ENCODE results near the gene COL8A1.
"Not testable (repeated sequence)": the region's sequence is repeated elsewhere in the genome, so short reads cannot be mapped to it uniquely, and the experiment has no call there.

COL8A1 gene

DNA sequence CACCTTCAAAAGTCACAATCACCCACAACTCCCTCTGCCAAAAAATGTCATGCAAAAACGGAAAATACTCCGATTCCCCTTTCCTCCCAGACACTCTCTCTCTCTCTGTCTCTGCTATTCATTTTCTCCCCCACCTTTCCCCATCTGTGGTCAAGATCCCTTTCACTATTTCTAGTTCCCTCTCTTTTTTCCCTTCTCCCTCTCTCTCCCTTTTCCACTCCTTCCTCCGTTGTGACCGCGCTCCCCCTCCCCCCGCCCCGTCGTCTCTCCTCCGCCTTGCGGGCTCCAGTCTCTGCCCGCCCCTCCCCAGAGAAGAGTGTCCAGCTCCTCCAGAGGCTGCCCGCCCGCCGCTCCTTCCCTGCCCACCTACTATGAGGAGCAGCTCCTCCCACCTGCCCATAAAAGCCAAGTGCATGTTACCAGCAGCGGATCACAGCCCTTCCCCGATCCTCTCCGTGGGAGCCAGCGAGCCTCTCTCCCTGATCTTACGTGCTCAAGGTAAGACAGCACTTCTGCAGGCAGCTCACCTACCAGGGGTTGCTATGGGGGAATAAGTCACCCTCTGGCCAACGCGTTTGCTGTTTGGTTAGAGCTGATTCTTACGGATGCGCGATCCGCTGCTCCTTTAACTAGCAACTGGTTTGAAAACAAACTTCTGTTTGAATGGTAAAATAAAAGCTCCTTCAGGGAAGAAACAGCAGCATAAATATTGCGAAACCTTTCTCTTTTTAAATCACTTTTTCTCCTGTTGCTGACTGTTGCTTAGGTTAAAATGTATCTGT is at the start of gene COL8A1:
COL8A1 (plus strand) TSS at position 428 of the 782 bp plus-strand sequence. CDS start 152,089 bp downstream, outside the sequence.
- Mint-ChIP-seq H3K27me3 (peaks cover 46 to 57% of the 10 kb centered on the region in 2 donors), H3K36me3 (no peaks in the 10 kb centered on the region), H3K9me3 (peaks cover 0 to 2% of the 10 kb centered on the region in 2 donors), H3K4me1 (peaks cover 11 to 15% of the 10 kb centered on the region in 2 donors), H3K27ac (no peak within 1 kb of the TSS), H3K4me3 (peak within 1 kb of the TSS; percentile 0 to 21)
- no peak for ATAC-seq (replicated peaks)
- no peak for DNase-seq

DNA sequence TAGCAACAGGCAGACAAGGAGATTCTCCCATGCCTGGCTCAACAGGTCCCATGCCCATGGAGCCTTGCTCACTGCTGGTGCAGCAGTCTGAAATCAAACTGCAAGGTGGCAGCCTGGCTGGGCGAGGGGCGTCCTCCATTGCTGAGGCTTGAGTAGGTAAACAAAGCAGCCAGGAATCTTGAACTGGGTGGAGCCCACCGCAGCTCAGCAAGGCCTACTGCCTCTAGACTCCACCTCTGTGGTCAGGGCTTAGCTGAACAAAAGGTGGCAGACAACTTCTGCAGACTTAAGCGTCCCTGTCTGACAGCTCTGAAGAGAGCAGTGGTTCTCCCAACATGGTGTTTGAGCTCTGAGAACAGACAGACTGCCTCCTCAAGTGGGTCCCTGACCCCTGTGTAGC is 49.2 kb upstream of the COL8A1 start:
- not testable (repeated sequence) for H3K36me3 Mint-ChIP-seq; H3K9me3 Mint-ChIP-seq; H3K27me3 Mint-ChIP-seq; H3K4me1 Mint-ChIP-seq; H3K27ac Mint-ChIP-seq; ATAC-seq (replicated peaks); H3K4me3 Mint-ChIP-seq; DNase-seq

DNA sequence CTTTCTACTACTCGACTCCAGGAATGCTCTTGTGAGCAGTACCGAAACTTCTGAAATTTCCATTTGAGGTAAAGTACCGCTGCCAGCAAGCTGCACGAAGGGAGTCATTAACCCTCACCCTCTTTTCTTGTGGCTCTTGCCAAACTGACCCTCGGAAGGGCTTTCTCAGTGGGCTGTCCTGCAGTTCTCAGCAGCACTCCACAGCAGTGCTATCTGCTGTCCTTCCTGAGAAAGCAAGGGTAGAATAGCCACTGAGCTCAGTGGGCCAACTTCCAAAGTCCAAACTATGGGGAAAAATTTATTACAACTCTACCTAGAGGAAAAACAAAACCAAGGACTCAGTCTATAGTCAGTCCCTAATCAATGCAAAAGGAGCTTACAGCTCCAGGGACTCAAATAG is 38.5 kb upstream of the COL8A1 start:
- Mint-ChIP-seq H3K9me3 (no peaks in the 10 kb centered on the region), H3K4me3 (no peak overlapping the region), H3K27ac (no peak overlapping the region), H3K36me3 (no peaks in the 10 kb centered on the region), H3K4me1 (no peaks in the 10 kb centered on the region), H3K27me3 (no peaks in the 10 kb centered on the region)
- ATAC-seq (replicated peaks) (no peak), DNase-seq (no peak)

DNA sequence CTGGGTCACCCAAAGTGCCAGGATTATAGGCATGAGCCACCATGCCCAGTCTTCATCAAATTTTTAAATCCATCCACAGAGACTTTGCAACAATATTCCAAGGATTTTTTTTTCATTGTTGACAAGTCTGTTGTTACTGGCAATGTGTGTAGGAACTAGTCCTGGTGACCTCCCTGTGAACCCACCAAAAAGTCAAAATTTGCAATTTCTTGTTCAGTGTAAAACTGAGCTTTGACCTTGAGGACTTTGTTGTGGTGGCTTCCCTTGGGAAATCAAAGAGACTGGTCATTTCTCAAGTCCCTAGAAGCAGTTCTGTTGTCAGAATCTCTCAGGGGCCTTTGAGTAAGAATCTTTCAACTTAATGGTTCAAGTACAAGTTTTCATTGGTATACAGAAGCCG is 36.9 kb upstream of the COL8A1 start:
- Mint-ChIP-seq H3K4me1 (no peaks in the 10 kb centered on the region), H3K27me3 (no peaks in the 10 kb centered on the region), H3K36me3 (no peaks in the 10 kb centered on the region), H3K9me3 (no peaks in the 10 kb centered on the region), H3K27ac (no peak overlapping the region), H3K4me3 (no peak overlapping the region)
- DNase-seq: no peak
- ATAC-seq (replicated peaks): no peak

DNA sequence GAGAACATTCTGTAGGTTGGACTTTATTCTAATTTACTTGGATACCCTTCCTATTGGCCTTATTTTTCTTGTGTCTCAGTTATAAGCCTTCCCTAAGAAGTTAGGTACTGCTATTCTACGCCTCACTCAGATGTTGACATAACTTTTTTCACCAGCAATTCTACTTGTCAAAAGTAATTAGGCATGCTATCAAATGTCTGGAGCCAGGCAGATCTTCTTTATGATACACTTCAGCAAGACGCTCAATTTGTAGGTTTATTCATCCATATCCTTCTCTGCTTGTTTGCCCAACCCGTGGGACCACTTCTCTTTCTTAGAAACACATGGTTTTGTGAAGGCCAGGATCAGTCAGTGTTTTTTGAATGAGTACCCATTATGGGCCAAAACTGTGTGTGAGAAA is 36.2 kb upstream of the COL8A1 start:
- H3K27me3 Mint-ChIP-seq: no peaks in the 10 kb centered on the region
- DNase-seq (no peak), ATAC-seq (replicated peaks) (no peak)
- no peaks in the 10 kb centered on the region for H3K36me3 Mint-ChIP-seq
- H3K27ac Mint-ChIP-seq: no peak overlapping the region
- H3K9me3 Mint-ChIP-seq: no peaks in the 10 kb centered on the region
- H3K4me3 Mint-ChIP-seq: no peak overlapping the region
- no peaks in the 10 kb centered on the region for H3K4me1 Mint-ChIP-seq

DNA sequence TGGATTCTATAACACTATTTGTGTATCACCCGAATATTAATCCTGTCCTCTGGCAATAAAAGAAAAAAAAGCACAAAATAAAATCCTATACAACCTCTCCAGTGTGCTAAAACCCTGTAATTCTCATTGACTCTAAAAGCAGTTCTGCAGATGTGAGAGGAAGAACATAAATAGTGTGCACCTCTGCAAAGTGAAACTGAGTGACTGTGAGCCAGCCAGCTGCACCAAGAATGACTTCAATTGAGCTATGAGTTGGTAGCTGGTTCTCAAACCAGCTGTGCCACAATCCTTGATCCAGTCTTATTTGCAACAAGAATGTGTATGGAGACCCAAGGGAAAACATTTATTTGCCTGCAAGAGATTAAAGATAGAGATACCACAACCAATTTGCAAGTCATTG is 31.2 kb upstream of the COL8A1 start:
- Mint-ChIP-seq H3K27me3 (no peaks in the 10 kb centered on the region), H3K4me3 (no peak overlapping the region), H3K9me3 (peaks cover 0 to 3% of the 10 kb centered on the region in 2 donors), H3K36me3 (no peaks in the 10 kb centered on the region), H3K27ac (no peak overlapping the region), H3K4me1 (no peaks in the 10 kb centered on the region)
- DNase-seq: no peak
- no peak for ATAC-seq (replicated peaks)

DNA sequence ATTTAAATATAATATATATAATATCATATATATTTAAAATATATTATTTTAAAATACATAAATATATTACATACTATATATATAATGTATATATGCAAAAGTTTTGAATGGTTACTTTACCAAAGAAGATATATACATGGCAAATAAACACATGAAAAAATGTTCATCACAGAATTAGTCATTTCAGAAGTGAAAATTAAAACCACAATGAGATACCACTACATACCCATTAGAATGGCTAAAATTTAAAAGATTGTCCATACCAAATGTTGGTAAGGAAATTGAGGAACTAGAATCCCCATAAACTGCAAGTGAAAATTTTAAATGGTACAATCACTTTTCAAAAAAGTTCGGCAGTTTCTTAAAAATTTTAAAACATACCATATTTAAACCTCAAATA is 23.6 kb upstream of the COL8A1 start:
- Mint-ChIP-seq H3K4me1 (no peaks in the 10 kb centered on the region), H3K4me3 (no peak overlapping the region), H3K36me3 (no peaks in the 10 kb centered on the region), H3K27me3 (no peaks in the 10 kb centered on the region), H3K9me3 (peaks cover 0 to 5% of the 10 kb centered on the region in 2 donors), H3K27ac (no peak overlapping the region)
- DNase-seq: no peak
- no peak for ATAC-seq (replicated peaks)

DNA sequence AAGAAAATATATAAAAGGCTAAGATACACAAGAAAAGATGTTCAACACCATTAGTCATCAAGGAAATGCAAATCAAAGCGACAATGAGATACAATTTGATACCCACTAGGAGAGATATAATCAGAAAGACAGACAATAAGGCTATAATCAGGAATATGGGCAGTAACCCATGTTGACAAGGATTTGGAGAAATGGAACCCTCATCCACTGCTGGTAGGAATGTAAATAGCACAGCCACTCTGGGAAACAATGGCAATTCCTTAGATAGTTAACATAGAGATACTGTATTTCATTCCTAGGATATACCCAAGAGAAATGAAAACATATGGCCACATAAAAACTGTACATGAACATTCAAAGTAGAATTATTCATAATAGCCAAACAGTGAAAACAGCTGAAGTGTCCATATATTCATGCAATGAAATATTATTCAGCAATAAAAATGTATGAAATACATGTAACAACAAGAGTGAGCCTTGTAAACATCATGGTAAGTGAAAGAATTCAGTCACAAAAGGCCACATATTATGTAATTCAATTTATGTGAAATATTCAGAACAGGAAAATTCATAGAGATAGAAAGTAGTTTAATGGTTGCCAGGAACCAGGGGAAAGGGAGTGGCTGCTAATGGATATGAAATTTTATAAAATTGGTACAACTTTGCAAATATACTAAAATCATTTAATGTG is 18.2 kb upstream of the COL8A1 start:
- H3K9me3 Mint-ChIP-seq: peaks cover 0 to 2% of the 10 kb centered on the region in 2 donors
- H3K27ac Mint-ChIP-seq: no peak overlapping the region
- DNase-seq: no peak
- H3K27me3 Mint-ChIP-seq: no peaks in the 10 kb centered on the region
- no peaks in the 10 kb centered on the region for H3K4me1 Mint-ChIP-seq
- no peak for ATAC-seq (replicated peaks)
- H3K4me3 Mint-ChIP-seq: no peak overlapping the region
- no peaks in the 10 kb centered on the region for H3K36me3 Mint-ChIP-seq

DNA sequence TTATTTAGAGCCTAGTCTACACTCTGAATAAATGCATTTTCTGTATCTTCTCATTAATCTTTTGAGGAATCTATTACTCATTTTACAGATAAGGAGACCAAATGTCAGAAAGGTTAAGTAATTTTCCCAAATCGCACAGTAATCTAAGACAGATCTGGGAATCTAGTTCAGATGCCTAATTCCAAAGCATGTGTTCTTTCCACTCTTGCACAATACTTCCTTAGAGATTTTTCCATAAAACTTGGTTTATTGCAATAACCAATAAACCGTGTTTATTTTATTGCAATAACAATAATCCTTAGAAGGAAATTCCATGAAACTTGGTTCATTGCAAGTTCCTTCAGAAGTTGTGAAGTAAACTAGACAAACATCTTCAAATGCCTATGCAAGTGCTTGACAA is 17.4 kb upstream of the COL8A1 start:
- no peak for DNase-seq
- H3K27me3 Mint-ChIP-seq: no peaks in the 10 kb centered on the region
- H3K36me3 Mint-ChIP-seq: no peaks in the 10 kb centered on the region

DNA sequence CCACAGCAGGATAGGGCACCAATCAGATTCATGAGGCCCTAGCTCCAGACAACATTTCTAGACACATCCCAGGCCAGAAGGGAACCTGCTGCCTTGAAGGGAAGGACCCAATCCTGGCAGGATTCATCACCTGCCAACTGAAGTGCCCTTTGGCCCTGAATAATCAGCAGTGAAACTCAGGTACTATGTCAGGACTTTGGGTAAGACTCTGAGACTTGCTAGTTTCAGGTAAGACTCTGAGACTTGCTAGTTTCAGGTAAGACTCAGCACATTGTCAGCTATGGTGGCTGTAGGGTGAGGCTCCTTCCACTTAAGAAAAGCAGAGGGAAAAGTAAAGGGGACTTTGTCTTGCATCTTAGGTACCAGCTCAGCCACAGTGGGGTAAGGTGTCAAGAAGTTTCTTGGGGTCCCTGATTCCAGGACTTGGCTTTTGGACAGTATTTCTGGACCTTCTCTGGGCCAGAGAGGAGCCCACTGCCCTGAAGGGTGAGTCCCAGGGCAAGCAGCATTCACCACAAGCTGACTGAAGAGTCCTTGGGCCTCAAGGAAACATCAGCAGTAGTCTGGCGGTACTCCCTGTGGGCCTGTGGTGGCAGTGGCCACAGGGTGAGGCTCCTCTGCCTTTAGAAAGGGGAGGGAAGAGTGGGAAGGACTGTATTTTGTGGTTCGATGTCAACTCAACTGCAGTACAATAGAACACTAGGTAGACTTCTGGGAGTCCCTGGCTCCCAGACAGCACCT is 13.7 kb upstream of the COL8A1 start:
- ATAC-seq (replicated peaks): peak in 1 of 2 donors; percentile 15
- Mint-ChIP-seq H3K36me3 (no peaks in the 10 kb centered on the region), H3K4me1 (no peaks in the 10 kb centered on the region)

More for the DNA sequence above, 17.4 kb upstream of the COL8A1 start:
- H3K4me3 Mint-ChIP-seq: no peak overlapping the region
- peaks cover 0 to under 1% of the 10 kb centered on the region in 2 donors for H3K9me3 Mint-ChIP-seq
- no peaks in the 10 kb centered on the region for H3K4me1 Mint-ChIP-seq
- H3K27ac Mint-ChIP-seq: no peak overlapping the region
- ATAC-seq (replicated peaks): no peak

DNA sequence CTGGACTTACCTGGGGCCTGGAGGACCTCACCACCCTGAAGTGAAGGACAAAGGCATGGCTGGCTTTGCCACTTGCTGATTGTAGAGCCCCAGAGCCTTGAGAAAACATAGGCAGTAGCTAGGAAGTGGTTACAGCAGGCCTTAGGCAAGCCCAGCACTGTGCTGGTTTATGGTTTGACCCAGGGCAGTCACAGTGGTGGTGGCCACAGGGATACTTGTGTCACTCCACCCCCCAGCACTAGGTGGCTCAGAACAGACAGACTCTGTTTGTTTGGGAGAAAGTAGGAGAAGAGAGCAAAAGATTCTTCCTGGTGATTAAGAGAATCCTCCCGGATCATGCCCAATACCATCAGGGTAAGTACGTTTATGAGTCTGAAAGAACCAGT is 13.2 kb upstream of the COL8A1 start:
- Mint-ChIP-seq H3K9me3 (no peaks in the 10 kb centered on the region), H3K4me3 (no peak overlapping the region), H3K4me1 (no peaks in the 10 kb centered on the region), H3K27me3 (no peaks in the 10 kb centered on the region), H3K36me3 (no peaks in the 10 kb centered on the region), H3K27ac (no peak overlapping the region)
- DNase-seq (no peak), ATAC-seq (replicated peaks) (no peak)

More for the DNA sequence above, 13.7 kb upstream of the COL8A1 start:
- no peaks in the 10 kb centered on the region for H3K9me3 Mint-ChIP-seq
- H3K4me3 Mint-ChIP-seq: no peak overlapping the region
- DNase-seq: no peak
- no peak overlapping the region for H3K27ac Mint-ChIP-seq
- H3K27me3 Mint-ChIP-seq: no peaks in the 10 kb centered on the region

DNA sequence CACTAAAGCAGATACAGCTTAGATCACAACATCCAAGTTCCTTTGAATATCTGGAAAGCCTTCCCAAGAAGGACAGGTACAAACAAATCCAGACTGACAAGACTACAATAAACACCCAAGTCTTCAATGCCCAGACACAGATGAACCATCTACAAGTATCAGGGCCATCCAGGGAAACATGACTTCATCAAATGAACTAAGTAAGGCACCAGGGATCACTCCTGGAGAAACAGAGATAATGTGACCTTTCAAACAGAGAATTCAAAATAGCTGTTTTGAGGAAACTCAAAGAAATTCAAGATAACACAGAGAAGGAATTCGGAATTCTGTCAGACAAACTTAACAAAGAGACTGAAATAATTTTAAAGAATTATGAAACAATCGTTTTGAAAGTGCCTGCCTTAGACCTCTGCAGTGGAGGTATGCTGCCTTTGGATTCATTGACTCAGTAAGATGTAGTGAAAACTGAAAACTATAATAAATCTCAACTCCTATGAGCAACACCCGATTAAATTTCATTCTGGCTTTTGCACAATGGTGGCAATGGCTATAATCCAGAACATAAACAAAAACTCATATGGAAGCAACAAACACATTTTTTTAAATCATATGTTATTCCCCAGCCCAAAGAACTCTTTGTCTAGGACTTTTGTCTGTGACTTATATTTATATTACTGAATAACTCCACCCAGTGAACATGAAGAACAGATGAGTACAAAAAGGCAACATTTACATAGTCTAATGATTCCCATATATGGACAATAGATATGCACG is 12.6 kb upstream of the COL8A1 start:
- H3K36me3 Mint-ChIP-seq: no peaks in the 10 kb centered on the region
- DNase-seq: no peak
- no peaks in the 10 kb centered on the region for H3K27me3 Mint-ChIP-seq
- no peak overlapping the region for H3K27ac Mint-ChIP-seq
- no peak overlapping the region for H3K4me3 Mint-ChIP-seq
- no peaks in the 10 kb centered on the region for H3K9me3 Mint-ChIP-seq
- no peak for ATAC-seq (replicated peaks)
- H3K4me1 Mint-ChIP-seq: no peaks in the 10 kb centered on the region

DNA sequence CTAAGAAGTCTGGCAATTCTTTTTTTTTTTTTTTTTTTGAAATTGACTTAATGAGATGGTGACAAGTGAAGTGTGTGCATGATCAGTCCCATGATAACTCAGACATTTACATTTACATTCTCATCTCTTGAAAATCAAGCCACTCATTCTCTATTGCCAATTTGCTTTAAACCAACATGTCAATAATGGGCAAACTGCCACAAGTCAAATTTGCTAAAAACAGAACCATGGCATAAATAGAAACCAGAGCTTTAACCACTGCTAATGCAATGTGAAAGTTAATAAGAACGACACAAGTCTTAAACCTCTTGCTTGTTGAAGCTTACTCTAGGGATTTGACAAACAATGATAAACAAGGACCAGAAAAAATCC is 12.0 kb upstream of the COL8A1 start:
- no peaks in the 10 kb centered on the region for H3K9me3 Mint-ChIP-seq
- H3K4me3 Mint-ChIP-seq: no peak overlapping the region
- H3K27ac Mint-ChIP-seq: no peak overlapping the region
- no peak for ATAC-seq (replicated peaks)
- no peaks in the 10 kb centered on the region for H3K27me3 Mint-ChIP-seq
- DNase-seq: no peak
- H3K36me3 Mint-ChIP-seq: no peaks in the 10 kb centered on the region
- H3K4me1 Mint-ChIP-seq: no peaks in the 10 kb centered on the region

Measured in stimulated activated naive B cell treated with anti-CD40 and anti-IgM and Interleukin-4, amounts not matched to agents 10 μg/mL and 1 μg/mL and 100 μg/mL, for 72 hours (primary cell).